ENCODE results near the gene SERPINA12.

Gene SERPINA12

DNA sequence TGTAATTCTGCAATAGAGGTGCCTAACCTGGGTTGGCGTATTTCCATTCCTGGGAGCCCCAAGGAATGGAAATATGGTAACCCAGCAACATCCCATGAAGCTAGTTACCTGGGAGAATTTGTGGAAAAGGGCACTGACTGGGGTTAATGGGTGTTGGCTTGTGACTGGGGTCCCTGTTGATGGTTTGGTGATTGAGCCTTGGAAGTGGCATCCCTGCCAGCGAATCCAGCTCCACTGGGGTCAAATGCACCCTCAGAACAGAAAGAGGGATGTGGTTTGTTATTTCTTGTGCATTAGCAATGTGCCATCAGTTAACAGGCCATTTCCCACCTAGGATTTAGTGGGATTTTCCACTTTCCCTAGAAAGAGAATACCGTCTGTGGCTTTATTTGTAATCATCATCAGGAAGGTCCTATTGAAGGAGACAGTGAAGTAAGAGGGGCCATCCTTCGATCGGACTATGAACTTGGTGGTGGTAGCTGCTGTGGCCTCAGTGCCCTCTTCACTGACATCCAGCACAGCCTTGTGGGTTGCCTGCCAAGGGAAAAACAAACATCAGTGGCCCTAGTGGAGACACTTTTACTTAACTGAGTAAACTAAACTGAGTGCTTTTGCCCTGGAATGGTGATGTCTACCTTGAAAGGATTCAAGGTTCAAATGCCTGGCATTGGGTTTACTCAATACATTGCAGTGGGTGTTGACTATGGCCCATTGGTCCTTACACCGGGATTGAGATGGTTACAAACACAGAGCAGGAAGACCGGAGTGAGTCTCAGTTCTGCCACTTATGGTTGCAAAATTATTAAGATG, 46.3 kb downstream of the SERPINA12 start:
- no peak for DNase-seq

DNA sequence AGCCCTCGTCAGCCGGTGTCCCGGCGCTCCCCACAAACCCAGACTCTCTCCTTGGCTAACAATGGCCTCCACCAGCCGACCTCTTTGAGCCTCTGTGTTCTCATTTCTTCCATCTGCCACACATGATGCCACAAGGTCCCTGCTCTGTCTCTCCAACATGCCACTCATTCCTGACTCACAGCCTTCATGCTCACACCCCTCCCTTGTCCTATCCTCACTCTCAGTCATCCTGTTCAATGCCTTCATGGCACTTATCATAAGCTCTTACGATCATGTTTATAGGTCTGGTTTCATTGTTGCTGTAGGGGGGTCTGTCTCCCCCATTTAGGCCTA, 47.1 kb downstream of the SERPINA12 start:
- no peak for DNase-seq

DNA sequence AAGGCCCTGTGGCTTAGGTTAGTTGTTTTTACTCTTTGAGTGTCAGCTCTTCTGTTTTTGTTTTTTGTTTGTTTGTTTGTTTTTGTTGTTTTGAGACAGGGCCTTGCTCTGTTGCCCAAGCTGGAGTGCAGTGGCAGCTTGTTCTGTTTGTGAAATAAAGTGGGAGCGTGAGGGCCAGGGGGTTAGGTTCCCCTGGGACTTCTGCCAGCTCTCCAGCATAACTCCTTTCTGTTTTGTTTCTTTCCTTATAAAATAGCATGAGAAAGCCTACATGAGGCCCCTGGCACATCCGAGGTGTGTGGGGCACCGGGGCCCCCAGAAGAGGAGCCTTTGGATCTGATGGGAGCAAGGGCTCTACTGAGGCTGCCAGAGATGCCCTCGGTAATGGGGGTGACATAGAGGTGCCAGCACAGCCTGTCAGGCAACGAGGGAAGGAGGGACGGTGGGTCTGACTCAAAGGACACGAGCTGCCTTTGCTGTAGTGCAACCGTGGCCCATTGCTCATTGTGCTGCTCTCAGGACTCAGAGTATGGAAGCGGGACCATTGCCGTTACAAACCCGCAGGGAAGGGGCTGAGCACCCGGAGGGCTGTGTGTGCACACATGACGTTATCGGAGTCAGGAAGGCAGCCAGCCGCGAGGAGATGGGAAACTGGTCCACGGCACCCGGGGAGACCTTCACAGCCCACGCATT, 47.6 kb downstream of the SERPINA12 start:
- DNase-seq: no peak

DNA sequence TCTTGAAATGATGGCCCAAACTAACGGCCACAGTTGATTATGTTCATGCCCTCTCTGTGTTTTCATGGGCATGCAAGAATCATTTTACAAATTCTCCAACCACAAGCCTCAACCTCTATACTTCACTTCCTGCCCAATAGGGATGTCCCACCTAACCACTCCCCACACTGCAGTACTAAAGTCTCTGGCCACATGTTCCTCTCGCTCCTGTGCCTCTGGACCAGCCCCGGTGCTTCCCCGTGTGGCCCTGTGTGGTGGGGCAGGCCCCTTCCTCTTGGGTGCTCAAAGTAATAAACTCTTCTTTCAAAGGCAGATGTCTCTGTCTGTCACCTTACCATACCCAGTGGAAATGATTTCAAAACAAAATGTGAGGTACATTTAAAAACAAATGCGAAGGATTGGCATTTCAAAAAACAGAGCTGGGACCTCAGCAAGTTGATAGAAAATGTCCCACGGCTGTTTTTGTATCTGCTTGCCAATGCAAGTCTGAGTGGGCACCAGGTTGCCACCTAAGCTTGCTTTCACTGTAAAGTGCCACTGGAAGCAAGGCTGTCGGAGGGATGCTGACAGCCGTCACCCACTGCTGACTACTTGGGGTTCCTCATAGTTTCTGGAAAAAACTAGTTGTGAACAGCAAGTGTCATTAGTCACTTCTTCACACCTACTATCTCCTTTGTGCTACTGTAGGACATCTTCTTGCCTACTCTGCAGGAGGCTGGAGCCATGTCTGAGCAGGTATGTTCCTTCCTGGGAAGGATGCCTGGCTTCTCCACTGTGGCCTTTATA, 48.4 kb downstream of the SERPINA12 start:
- DNase-seq: no peak

DNA sequence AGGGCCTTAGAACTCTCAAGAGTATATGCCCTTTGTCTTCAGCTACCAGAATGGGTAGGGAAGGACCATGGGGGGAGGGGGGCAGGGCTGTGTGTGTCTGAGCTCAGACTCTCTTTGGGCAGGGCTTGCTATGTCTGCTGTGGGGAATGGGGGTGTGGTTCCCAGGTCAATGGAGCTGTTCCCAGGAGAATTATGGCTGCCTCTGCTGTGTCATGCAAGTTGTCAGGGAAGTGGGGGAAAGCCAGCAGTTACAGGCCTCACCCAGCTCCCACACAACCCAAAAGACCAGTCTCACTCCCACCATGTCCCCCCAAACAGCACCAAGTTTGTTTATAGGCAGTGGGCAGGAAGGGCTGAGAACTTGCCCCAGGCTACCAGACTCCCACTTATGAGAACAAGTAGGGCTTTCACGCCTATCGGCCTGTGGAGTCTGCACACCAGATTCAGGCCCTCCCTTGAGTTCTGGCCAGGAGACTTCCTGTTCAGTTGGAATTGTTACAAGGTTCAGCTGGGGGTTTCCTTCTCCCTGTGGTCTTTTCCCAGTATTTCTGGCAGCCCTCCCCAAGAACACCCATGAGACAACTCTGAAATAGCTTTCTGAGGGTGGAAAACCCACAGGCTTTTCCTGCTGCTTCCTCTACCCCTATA, 50.6 kb downstream of the SERPINA12 start:
- DNase-seq: no peak

DNA sequence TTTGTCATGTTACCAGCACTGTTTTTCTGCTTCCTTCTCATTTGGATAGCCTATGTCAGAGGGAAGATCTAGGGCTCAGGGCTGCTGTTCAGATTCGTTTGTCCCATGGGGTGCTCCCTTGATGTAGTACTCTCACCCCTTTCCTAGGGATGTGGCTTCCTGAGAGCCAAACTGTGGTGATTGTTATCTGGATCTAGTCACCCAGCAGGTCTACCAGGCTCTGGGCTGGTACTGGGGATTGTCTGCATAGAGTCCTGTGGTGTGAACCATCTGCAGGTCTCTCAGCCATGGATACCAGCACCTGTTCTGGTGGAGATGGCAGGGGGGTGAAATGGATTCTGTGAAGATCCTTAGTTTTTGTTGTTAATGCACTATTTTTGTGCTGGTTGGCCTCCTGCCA, 51.2 kb downstream of the SERPINA12 start:
- DNase-seq: no peak

DNA sequence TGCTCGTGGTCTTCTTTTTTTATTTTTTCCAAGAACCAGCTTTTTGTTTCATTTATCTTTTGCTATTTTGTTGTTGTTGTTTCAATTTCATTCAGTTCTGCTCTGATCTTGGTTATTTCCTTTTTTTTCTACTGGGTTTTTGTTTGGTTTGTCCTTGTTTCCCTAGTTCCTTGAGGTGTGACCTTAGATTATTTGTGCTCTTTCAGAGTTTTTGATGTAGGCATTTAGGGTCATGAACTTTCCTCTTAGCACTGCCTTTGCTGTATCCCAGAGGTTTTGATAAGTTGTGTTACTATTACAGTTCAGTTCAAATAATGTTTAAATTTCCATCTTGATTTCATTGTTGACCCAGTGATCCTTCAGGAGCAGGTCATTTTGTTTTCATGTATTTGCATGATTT, 53.3 kb downstream of the SERPINA12 start:
- no peak for DNase-seq

DNA sequence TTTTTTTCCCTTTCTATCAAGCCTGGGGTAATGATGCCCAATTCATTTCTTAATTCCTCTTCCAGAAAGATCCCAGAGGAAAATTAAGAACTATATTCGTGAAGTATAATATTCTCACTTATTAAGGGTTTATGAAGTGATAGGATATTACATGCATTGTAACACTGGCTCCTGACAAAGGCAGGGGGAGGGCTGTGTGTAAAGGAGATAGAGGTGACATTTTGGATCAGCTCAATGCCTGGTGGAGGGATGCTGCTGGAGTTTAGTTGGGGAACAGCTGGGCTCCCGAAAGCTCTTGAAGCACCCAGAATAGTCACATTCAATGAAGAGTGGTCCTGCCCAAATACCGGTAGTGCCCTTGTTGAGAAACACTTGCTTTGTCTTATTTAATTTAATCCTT, 57.4 kb downstream of the SERPINA12 start:
- no peak for DNase-seq

DNA sequence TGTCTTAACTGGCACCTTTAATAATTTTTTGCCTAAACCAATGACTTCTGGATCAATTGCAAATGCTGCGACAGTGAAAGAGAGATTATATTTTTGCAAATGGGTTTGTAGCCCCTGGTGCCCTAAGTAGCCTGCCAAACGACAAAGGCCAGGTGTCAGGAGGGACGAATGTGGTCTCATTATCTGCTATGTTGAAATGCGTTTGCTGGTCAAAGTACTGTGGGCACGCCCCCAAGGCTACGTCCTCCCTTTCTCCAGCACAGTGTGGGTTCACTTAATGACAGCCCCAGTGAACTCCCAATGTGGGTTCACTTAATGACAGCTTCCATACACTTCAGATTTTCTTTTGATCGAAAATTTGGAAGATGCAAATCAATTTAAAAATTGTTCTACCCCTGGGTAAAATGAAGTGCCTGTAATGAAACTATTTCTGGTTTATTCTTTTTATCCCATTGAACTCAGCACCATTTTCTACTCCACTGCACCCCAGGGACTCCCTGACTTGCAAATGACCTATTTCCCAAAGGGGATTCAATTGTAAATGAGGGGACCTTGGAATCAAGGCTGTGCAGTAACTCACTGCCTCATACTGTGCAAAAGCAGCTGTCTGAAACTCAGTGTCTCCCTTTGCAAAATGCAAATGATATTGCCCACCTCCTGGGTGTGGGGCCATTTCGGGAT, 58.0 kb downstream of the SERPINA12 start:
- no peak for DNase-seq

DNA sequence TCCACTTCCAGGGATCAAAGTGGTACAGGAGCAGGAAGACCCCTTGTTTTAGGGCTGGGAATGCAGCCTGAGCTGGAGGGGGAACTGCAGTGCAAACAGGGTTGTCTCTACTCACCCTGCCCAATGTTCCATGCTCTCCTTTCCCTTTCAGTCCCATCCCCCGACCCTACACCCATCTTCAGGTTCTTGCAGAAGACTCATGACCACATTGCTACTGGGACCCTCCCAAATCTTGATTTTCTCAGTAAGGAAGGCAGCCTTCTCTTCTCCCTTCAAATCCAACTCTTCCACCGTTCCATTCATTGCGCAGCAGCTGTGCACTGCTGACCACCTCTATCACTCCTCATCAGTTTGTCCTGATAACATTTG, 58.6 kb downstream of the SERPINA12 start:
- no peak for DNase-seq

DNA sequence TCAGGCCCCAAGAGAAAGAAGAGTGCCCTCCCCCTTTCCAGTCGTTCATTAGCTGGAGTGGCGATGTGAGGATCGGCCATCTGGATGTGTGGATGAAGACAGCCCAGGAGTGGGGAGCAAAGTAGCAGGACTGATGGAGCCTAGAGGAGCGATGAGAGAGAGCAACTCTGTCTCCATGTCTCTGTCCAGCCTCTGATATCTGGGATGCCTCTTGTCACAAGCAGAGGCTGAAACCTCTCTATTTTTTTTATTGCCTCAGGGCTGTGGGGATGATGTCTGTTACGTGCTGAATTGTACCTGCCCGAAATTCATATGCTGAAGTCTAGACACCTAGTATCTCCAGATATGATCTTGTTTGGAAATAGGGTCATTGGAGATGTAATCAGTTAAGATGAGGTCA, 59.3 kb downstream of the SERPINA12 start:
- DNase-seq: no peak

DNA sequence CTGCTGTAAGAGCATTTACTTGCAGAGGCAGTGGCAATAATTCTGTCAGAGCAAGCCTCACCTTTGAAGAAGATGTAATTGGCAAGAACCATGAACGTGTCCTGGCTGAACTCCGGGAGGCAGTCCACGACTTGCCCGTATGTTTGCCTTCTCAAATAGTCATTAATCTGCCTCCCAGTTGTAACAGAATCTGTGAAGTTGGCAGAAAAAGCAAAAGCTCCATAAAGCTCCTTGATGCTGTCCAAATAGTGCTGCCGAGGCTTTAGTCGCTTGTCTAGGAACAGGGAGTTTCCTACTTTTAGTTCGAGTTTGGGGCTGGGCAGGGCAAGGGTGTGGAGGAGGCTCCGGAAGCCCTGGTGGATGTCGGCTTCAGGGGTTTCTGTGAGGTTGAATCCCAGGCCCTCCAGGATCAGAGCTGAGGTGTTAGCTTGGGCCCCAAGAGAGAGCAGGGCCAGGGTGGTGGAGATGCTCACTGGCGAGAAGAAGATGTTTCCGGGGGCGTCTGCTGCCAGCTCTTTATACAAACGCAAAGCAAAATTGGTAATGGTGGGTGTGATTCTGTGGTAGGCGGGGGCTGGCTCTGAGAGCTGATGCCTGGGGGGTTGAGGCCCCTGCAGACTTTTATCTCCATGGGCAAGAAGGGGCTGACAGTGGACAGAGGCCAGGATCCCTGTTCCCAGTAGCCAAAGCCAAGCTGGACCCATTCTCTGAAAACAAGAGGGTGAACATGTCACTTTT, 61.0 kb downstream of the SERPINA12 start:
- no peak for DNase-seq

DNA sequence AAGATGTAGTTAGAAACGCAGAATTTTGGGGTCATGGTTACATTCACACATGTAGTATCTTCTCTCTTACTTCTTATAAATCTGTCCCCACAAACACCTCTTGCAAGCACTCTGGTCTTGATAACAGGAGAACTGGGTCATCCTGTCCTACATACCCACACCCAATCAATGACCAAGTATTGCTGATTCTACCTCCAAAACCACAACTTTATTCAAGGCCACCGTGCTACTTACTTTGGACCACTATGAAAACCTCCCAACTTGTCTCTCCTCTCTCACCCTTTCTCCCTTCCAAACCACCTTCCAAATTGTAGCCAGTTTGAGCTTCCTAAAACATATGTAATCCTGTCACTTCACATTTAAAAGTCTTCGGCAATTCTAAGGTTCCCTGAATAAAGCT, 62.1 kb downstream of the SERPINA12 start:
- no peak for DNase-seq

DNA sequence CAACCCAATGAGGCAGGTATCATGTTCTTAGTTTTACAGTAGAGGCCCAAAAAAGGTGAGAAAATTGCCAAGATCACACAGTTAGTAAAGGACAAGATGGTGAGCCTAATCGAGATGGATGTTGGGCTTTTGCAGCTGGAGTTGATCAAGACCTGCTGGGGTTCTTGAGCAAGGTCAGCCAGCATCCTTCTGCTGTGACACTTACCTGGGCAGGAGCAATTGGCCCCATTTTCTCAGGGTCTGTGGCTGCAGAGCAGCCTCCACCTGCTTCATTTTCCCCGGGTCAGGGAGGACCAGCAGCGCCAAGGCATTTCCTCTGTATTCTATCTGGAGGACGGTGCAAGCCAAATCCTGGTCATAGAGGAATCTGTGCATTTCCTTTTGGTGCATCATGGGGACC, 63.1 kb downstream of the SERPINA12 start:
- no peak for DNase-seq

DNA sequence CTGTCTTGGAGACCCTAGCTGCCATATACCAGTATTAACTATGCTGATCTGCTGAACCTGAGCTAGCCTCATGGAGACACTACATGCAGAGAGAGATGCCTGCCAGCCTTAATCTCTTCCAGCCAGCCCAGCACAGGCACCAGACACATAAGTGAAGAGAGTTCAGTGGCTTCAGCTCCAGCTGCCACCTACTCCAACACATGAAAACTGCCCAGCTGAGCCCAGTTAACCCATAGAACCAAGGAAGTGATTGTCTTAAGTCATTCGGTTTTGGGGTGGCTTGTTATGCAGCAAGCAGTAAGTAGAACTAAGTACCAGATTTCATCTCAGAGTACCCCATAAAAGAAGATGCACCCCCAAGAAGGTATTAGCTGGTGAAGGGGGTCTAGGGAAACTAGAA, 64.3 kb downstream of the SERPINA12 start:
- DNase-seq: no peak

DNA sequence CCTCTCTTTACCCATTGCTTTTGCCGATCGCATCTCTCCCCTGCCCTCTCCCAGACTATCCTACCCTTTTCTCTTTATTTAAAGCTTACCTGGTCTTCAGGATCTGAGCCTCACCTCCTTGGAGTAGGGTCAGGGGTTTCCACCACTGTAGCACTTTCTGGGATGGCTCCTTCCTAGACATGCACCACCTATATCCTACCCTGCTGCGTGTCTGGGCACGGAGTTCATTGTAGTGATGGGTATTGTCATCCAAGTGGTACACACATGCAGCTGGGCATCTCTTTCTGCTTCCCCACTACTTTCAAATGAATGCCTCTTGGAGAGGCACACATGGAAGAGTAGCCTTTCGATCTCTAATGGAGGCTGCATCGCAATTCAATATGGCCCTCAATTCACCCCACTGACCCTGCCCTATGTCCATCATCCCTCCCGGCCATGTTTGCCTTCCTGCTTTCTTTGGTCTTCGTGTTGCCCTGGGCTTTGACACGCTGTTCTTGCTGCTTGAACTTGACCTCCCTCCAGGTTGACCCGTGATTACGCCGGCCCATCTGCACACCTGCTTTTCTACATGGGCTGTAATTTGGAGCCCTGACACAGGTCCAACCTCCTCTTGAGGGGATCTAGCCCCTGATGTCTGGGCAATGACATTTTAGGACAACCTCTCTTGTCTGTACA, 67.6 kb downstream of the SERPINA12 start:
- DNase-seq: no peak

DNA sequence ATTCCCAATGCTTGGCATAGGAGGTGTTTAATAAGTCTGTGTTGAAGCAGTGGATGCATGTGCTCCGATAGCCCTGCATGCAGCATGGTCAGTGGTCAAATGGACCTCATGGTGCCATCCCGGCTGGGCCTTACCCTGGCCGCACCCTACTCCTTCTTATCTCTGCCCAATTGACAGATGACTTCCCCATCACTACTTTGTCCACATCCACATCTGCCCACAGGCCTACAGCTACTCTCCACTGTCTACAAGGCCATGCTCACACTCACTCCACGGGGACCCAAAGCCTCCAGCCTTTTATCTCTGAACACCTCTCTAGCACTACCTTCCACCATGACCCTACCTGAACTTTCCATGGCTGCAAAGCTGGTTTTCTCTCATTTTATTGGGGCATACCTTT, 68.1 kb downstream of the SERPINA12 start:
- DNase-seq: no peak

DNA sequence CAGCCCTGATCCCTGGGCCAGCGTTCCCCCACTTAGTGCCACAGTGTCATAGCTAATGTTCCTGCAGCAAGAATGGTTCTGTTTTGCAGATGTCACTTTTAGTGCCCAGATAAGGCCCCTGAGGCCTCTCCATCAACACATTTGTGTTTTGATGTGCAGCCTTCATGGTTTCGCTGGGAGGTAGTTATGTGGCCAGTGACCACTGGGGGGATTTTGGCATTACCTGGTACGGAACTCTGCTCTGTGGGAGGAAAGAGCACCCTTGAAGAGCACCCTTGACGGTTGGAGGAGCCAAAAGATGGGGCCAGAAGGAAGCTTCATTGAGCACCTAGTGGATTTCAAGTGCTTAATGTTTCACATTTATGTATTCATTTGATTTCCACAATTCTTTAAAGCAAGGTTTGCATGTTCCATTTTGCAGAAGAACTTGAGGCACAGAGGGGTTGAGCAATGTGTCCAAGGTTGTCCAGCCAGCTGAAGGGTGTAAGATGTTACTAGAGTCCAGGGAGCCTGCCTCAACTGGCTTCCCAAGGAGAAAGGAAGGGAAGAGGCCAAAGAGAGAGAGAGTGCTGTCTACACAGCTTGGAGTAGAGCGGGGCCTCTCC, 69.7 kb downstream of the SERPINA12 start:
- DNase-seq: no peak

All from NCI-H1417 treated with DMSO at 0.1 percent for 48 hours (cell line).